Ectodermal cell (in vitro differentiated cells): Measurements from ENCODE around the gene EXPH5.
"Not testable (repeated sequence)": the region's sequence is repeated elsewhere in the genome, so short reads cannot be mapped to it uniquely, and the experiment has no call there.

Source experiments
- H3K27ac ChIP-seq: 2 replicates; pipeline ENCODE4 v1.7.0; 2013; ENCODE audit warnings: mild to moderate bottlenecking, low read depth, low read length; ENCODE audit not compliant: insufficient read depth, poor library complexity, severe bottlenecking
- H3K27me3 ChIP-seq: 2 replicates; pipeline ENCODE4 v1.7.0; 2013; ENCODE audit warnings: mild to moderate bottlenecking, low read length; ENCODE audit not compliant: insufficient read depth, control insufficient read depth, poor library complexity, severe bottlenecking
- H3K36me3 ChIP-seq: one replicate; pipeline ENCODE4 v1.7.0; 2013; ENCODE audit warnings: low read length; ENCODE audit not compliant: control insufficient read depth, insufficient read depth
- H3K4me1 ChIP-seq: one replicate; pipeline ENCODE4 v1.7.0; 2013; ENCODE audit warnings: low read length; ENCODE audit not compliant: control insufficient read depth, insufficient read depth
- H3K4me3 ChIP-seq: 2 replicates; pipeline ENCODE4 v1.7.0; 2013; ENCODE audit warnings: low read depth, low read length, control low read depth; ENCODE audit not compliant: insufficient read depth
- H3K9me3 ChIP-seq: 2 replicates; pipeline ENCODE4 v1.7.0; 2013; ENCODE audit warnings: mild to moderate bottlenecking, low read length, moderate library complexity; ENCODE audit not compliant: control insufficient read depth
- whole genome bisulfite sequencing, 2 experiments: methylation state at CpG; one replicate each; pipeline ENCODE4 v1.1.7; 2013; ENCODE audit warnings: missing lambda C conversion rate in 2 of 2; 5-methylcytosine and 5-hydroxymethylcytosine counted together

Gene EXPH5

GRCh38 chr11:108587109-108587508 is 6.5 kb downstream of the EXPH5 start:
- peaks cover 14% of the 10 kb centered on the region for H3K27me3 ChIP-seq
- no peak overlapping the region for H3K27ac ChIP-seq
- H3K4me1 ChIP-seq = no peaks in the 10 kb centered on the region
- no peaks in the 10 kb centered on the region for H3K36me3 ChIP-seq
- WGBS, 2 experiments = 90 to 96% methylated on average over 2 to 3 of the region's 4 CpGs
- H3K9me3 ChIP-seq = no peaks in the 10 kb centered on the region
- no peak overlapping the region for H3K4me3 ChIP-seq

- Histone ChIP-seq H3K4me1 (no peaks in the 10 kb centered on the region), H3K27ac (no peak overlapping the region), H3K4me3 (no peak overlapping the region), H3K36me3 (no peaks in the 10 kb centered on the region), H3K9me3 (no peaks in the 10 kb centered on the region), H3K27me3 (peaks cover 9% of the 10 kb centered on the region)
- WGBS, 2 experiments = 82 to 86% methylated on average over 2 to 3 of the region's 3 CpGs
These were observed 7.0 kb downstream of the EXPH5 start for GRCh38 chr11:108586600-108586999.

- not testable (repeated sequence) for H3K4me3 ChIP-seq, H3K27me3 ChIP-seq, H3K27ac ChIP-seq, H3K4me1 ChIP-seq, H3K36me3 ChIP-seq, H3K9me3 ChIP-seq
- WGBS, 2 experiments = 91 to 92% methylated on average over 2 to 3 of the region's 4 CpGs
These were observed 7.4 kb downstream of the EXPH5 start for GRCh38 chr11:108586185-108586584.

- no peaks in the 10 kb centered on the region for H3K36me3 ChIP-seq
- H3K4me1 ChIP-seq = no peaks in the 10 kb centered on the region
- H3K9me3 ChIP-seq = no peaks in the 10 kb centered on the region
- no peaks in the 10 kb centered on the region for H3K27me3 ChIP-seq
- H3K4me3 ChIP-seq = no peak overlapping the region
- no peak overlapping the region for H3K27ac ChIP-seq
These were observed 8.6 kb downstream of the EXPH5 start for GRCh38 chr11:108584973-108585372.

GRCh38 chr11:108580645-108581044 is 12.9 kb downstream of the EXPH5 start:
- H3K27ac ChIP-seq = no peak overlapping the region
- 89 to 100% methylated on average over 2 of the region's 2 CpGs for WGBS, 2 experiments
- no peaks in the 10 kb centered on the region for H3K4me1 ChIP-seq
- H3K27me3 ChIP-seq = no peaks in the 10 kb centered on the region
- no peaks in the 10 kb centered on the region for H3K9me3 ChIP-seq
- no peak overlapping the region for H3K4me3 ChIP-seq
- no peaks in the 10 kb centered on the region for H3K36me3 ChIP-seq

GRCh38 chr11:108580043-108580442 is 13.5 kb downstream of the EXPH5 start:
- H3K9me3 ChIP-seq = no peaks in the 10 kb centered on the region
- H3K36me3 ChIP-seq = no peaks in the 10 kb centered on the region
- no peaks in the 10 kb centered on the region for H3K4me1 ChIP-seq
- H3K27me3 ChIP-seq = no peaks in the 10 kb centered on the region
- H3K4me3 ChIP-seq = no peak overlapping the region
- no peak overlapping the region for H3K27ac ChIP-seq

GRCh38 chr11:108576523-108576922 is 17.0 kb downstream of the EXPH5 start:
- H3K36me3 ChIP-seq = no peaks in the 10 kb centered on the region
- no peak overlapping the region for H3K4me3 ChIP-seq
- H3K27me3 ChIP-seq = no peaks in the 10 kb centered on the region
- no peaks in the 10 kb centered on the region for H3K4me1 ChIP-seq
- H3K27ac ChIP-seq = no peak overlapping the region
- 87 to 89% methylated on average over 1 of the region's 1 CpG for WGBS, 2 experiments
- no peaks in the 10 kb centered on the region for H3K9me3 ChIP-seq

GRCh38 chr11:108574675-108575074 is 18.9 kb downstream of the EXPH5 start:
- Histone ChIP-seq H3K4me3 (no peak overlapping the region), H3K27me3 (no peaks in the 10 kb centered on the region), H3K36me3 (no peaks in the 10 kb centered on the region), H3K9me3 (no peaks in the 10 kb centered on the region), H3K4me1 (no peaks in the 10 kb centered on the region), H3K27ac (no peak overlapping the region)
- WGBS, 2 experiments = 70 to 79% methylated on average over 4 of the region's 4 CpGs

GRCh38 chr11:108571001-108571400 is 22.6 kb downstream of the EXPH5 start:
- WGBS, 2 experiments = 85 to 88% methylated on average over 1 to 2 of the region's 2 CpGs

GRCh38 chr11:108569896-108570295 is 23.7 kb downstream of the EXPH5 start:
- 92 to 100% methylated on average over 1 of the region's 1 CpG for WGBS, 2 experiments
- H3K4me3 ChIP-seq = no peak overlapping the region
- no peaks in the 10 kb centered on the region for H3K9me3 ChIP-seq
- no peaks in the 10 kb centered on the region for H3K36me3 ChIP-seq
- no peaks in the 10 kb centered on the region for H3K27me3 ChIP-seq
- no peaks in the 10 kb centered on the region for H3K4me1 ChIP-seq
- H3K27ac ChIP-seq = no peak overlapping the region

More at GRCh38 chr11:108571001-108571400, 22.6 kb downstream of the EXPH5 start:
- Histone ChIP-seq H3K4me3 (no peak overlapping the region), H3K27ac (no peak overlapping the region), H3K9me3 (no peaks in the 10 kb centered on the region), H3K4me1 (no peaks in the 10 kb centered on the region), H3K36me3 (no peaks in the 10 kb centered on the region), H3K27me3 (no peaks in the 10 kb centered on the region)

- no peak overlapping the region for H3K27ac ChIP-seq
- H3K9me3 ChIP-seq = no peaks in the 10 kb centered on the region
- no peak overlapping the region for H3K4me3 ChIP-seq
- WGBS, 2 experiments = 93 to 94% methylated on average over 10 to 11 of the region's 11 CpGs
- H3K36me3 ChIP-seq = no peaks in the 10 kb centered on the region
- peaks cover 5% of the 10 kb centered on the region for H3K4me1 ChIP-seq
- H3K27me3 ChIP-seq = no peaks in the 10 kb centered on the region
These were observed 25.2 kb downstream of the EXPH5 start for GRCh38 chr11:108568195-108568858.
